MV-4-11 (cell line): ENCODE data around the gene CSRNP3.

Source experiments
- DNase-seq: peaks from one replicate; lab custom pipeline; 2025; lab: John Stamatoyannopoulos, UW

Gene CSRNP3

GRCh38 chr2:165682546-165682945 is 213.0 kb downstream of the CSRNP3 start:
- no peak for DNase-seq

GRCh38 chr2:165686800-165687199 is 217.3 kb downstream of the CSRNP3 start:
- DNase-seq, result no peak

GRCh38 chr2:165687426-165688002 is 218.0 kb downstream of the CSRNP3 start:
- no peak for DNase-seq

GRCh38 chr2:165691615-165692014 is 222.1 kb downstream of the CSRNP3 start:
- no peak for DNase-seq

- DNase-seq, result no peak
These were observed 223.4 kb downstream of the CSRNP3 start for GRCh38 chr2:165692906-165693305.

GRCh38 chr2:165693838-165694237 is 224.3 kb downstream of the CSRNP3 start:
- no peak for DNase-seq

GRCh38 chr2:165697748-165698443 is 228.4 kb downstream of the CSRNP3 start:
- no peak for DNase-seq

- peak; percentile 17 for DNase-seq
These were observed 229.0 kb downstream of the CSRNP3 start for GRCh38 chr2:165698444-165698884.

- DNase-seq, result peak; percentile 33
These were observed 230.4 kb downstream of the CSRNP3 start for GRCh38 chr2:165699946-165700345.

GRCh38 chr2:165700531-165700930 is 231.0 kb downstream of the CSRNP3 start:
- no peak for DNase-seq

GRCh38 chr2:165701147-165701546 is 231.6 kb downstream of the CSRNP3 start:
- no peak for DNase-seq

- no peak for DNase-seq
These were observed 237.5 kb downstream of the CSRNP3 start for GRCh38 chr2:165706960-165707487.

GRCh38 chr2:165716091-165716490 is 246.6 kb downstream of the CSRNP3 start:
- no peak for DNase-seq

GRCh38 chr2:165718610-165719210 is 249.2 kb downstream of the CSRNP3 start:
- no peak for DNase-seq

GRCh38 chr2:165720511-165720910 is 251.0 kb downstream of the CSRNP3 start:
- no peak for DNase-seq

GRCh38 chr2:165725421-165725820 is 255.9 kb downstream of the CSRNP3 start:
- no peak for DNase-seq
